ENCODE data around the gene C4B.
"Not testable (repeated sequence)": the region's sequence is repeated elsewhere in the genome, so short reads cannot be mapped to it uniquely, and the experiment has no call there.

C4B gene

DNA sequence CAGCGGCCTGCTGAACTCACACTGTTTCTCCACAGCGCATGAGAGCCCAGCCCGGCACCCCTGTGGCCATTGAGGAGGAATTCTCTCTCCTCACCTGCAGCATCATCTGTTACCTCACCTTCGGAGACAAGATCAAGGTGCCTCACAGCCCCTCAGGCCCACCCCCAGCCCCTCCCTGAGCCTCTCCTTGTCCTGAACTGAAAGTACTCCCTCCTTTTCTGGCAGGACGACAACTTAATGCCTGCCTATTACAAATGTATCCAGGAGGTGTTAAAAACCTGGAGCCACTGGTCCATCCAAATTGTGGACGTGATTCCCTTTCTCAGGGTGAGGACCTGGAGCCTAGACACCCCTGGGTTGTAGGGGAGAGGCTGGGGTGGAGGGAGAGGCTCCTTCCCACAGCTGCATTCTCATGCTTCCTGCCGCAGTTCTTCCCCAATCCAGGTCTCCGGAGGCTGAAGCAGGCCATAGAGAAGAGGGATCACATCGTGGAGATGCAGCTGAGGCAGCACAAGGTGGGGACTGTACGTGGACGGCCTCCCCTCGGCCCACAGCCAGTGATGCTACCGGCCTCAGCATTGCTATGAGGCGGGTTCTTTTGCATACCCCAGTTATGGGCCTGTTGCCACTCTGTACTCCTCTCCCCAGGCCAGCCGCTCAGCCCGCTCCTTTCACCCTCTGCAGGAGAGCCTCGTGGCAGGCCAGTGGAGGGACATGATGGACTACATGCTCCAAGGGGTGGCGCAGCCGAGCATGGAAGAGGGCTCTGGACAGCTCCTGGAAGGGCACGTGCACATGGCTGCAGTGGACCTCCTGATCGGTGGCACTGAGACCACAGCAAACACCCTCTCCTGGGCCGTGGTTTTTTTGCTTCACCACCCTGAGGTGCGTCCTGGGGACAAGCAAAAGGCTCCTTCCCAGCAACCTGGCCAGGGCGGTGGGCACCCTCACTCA is 25.0 kb downstream of the C4B start:
- H3K79me2 ChIP-seq (ENCODE audit: low read length); H3K4me2 ChIP-seq (ENCODE audit: low read depth, low read length): not testable (repeated sequence)

GRCh38 chr6:32040299-32041049 is 25.9 kb downstream of the C4B start:
- not testable (repeated sequence) for H3K4me1 ChIP-seq (ENCODE audit: low read length); H3K27me3 ChIP-seq (replicated peaks; ENCODE audit: insufficient read depth, low read length); H3K4me2 ChIP-seq (ENCODE audit: low read depth, low read length); H3K9me2 ChIP-seq (replicated peaks; ENCODE audit: insufficient read depth, low read length); DNase-seq; H3K79me2 ChIP-seq (ENCODE audit: low read length); H3K9me3 ChIP-seq (replicated peaks; ENCODE audit: insufficient read depth, low read length); H4K20me1 ChIP-seq (ENCODE audit: insufficient read depth, low read length); H3K27ac ChIP-seq (ENCODE audit: low read length); H3F3A ChIP-seq (ENCODE audit: insufficient read depth, low read length); H3K4me3 ChIP-seq (ENCODE audit: low read length); H3K9ac ChIP-seq (ENCODE audit: low read length); H3K36me3 ChIP-seq (replicated peaks; ENCODE audit: insufficient read depth, low read length); H2AFZ ChIP-seq (ENCODE audit: low read length)

More for the DNA sequence above, 25.0 kb downstream of the C4B start:
- not testable (repeated sequence) for H3K4me3 ChIP-seq (ENCODE audit: low read length); H3K9me2 ChIP-seq (replicated peaks; ENCODE audit: insufficient read depth, low read length); H3K4me1 ChIP-seq (ENCODE audit: low read length); H2AFZ ChIP-seq (ENCODE audit: low read length); H3K9me3 ChIP-seq (replicated peaks; ENCODE audit: insufficient read depth, low read length); H3K9ac ChIP-seq (ENCODE audit: low read length); H4K20me1 ChIP-seq (ENCODE audit: insufficient read depth, low read length); DNase-seq; H3K27me3 ChIP-seq (replicated peaks; ENCODE audit: insufficient read depth, low read length); H3K27ac ChIP-seq (ENCODE audit: low read length); H3F3A ChIP-seq (ENCODE audit: insufficient read depth, low read length); H3K36me3 ChIP-seq (replicated peaks; ENCODE audit: insufficient read depth, low read length)

DNA sequence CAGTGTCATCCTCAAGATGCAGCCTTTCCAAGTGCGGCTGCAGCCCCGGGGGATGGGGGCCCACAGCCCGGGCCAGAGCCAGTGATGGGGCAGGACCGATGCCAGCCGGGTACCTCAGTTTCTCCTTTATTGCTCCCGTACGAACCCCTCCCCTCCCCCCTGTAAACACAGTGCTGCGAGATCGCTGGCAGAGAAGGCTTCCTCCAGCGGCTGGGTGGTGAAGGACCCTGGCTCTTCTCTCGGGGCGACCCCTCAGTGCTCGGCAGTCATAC is 26.4 kb downstream of the C4B start:
- not testable (repeated sequence) for H3K9ac ChIP-seq (ENCODE audit: low read length); H3K4me1 ChIP-seq (ENCODE audit: low read length); H3K79me2 ChIP-seq (ENCODE audit: low read length); DNase-seq; H3K9me2 ChIP-seq (replicated peaks; ENCODE audit: insufficient read depth, low read length); H3K9me3 ChIP-seq (replicated peaks; ENCODE audit: insufficient read depth, low read length); H3K4me2 ChIP-seq (ENCODE audit: low read depth, low read length); H3K4me3 ChIP-seq (ENCODE audit: low read length); H3K27ac ChIP-seq (ENCODE audit: low read length); H4K20me1 ChIP-seq (ENCODE audit: insufficient read depth, low read length); H3K36me3 ChIP-seq (replicated peaks; ENCODE audit: insufficient read depth, low read length); H3F3A ChIP-seq (ENCODE audit: insufficient read depth, low read length); H2AFZ ChIP-seq (ENCODE audit: low read length); H3K27me3 ChIP-seq (replicated peaks; ENCODE audit: insufficient read depth, low read length)

DNA sequence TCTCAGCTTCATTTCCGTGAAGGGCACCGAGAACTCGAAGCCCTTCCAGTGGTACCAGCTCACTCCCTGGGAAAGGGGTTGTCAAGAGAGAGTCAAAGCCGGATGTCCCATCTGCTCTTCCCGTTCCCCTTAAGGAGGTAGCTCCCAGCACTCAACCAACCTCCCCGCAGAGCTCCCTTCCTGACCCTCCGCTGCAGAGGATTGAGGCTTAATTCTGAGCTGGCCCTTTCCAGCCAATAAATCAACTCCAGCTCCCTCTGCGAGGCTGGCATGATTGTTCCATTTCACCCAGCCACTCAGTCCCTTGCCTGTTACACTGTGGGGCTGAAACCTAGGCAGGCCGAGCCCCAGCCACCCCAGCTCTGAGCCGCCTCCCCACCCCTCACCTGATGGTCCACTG is 26.8 kb downstream of the C4B start:
- not testable (repeated sequence) for H3K9ac ChIP-seq (ENCODE audit: low read length); H3K27ac ChIP-seq (ENCODE audit: low read length); H3K4me3 ChIP-seq (ENCODE audit: low read length); H3K79me2 ChIP-seq (ENCODE audit: low read length); H3K9me2 ChIP-seq (replicated peaks; ENCODE audit: insufficient read depth, low read length); H3K4me2 ChIP-seq (ENCODE audit: low read depth, low read length); H2AFZ ChIP-seq (ENCODE audit: low read length); H3F3A ChIP-seq (ENCODE audit: insufficient read depth, low read length); H3K4me1 ChIP-seq (ENCODE audit: low read length); H3K9me3 ChIP-seq (replicated peaks; ENCODE audit: insufficient read depth, low read length); H4K20me1 ChIP-seq (ENCODE audit: insufficient read depth, low read length); DNase-seq; H3K36me3 ChIP-seq (replicated peaks; ENCODE audit: insufficient read depth, low read length)
- H3K27me3 ChIP-seq (replicated peaks; ENCODE audit: insufficient read depth, low read length): peaks cover 14% of the 10 kb centered on the region

DNA sequence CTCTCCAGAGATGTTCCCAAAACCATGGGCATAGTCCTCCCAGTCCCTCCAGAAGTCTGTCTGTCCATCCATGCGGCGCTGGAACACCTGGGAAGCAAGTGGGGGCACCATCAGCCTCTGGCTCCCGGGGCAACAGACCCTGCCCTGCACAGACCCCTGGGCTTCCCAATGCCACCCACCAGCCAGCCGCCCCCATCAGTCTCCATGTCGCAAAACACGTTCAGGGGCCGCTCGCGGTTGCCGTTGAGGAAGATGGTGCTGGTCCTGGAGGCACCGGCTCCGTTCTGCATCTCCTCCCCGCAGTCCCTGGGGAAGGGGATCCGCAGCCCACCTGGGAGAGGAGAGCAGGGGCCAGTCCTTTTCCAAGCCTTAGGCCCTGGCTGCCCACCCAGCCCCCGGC is 27.7 kb downstream of the C4B start:
- H4K20me1 ChIP-seq (ENCODE audit: insufficient read depth, low read length); H3K36me3 ChIP-seq (replicated peaks; ENCODE audit: insufficient read depth, low read length); DNase-seq; H3K4me3 ChIP-seq (ENCODE audit: low read length); H3K79me2 ChIP-seq (ENCODE audit: low read length); H3K9me2 ChIP-seq (replicated peaks; ENCODE audit: insufficient read depth, low read length); H3K4me2 ChIP-seq (ENCODE audit: low read depth, low read length); H3K4me1 ChIP-seq (ENCODE audit: low read length); H3F3A ChIP-seq (ENCODE audit: insufficient read depth, low read length); H3K27ac ChIP-seq (ENCODE audit: low read length); H3K9me3 ChIP-seq (replicated peaks; ENCODE audit: insufficient read depth, low read length); H3K9ac ChIP-seq (ENCODE audit: low read length); H2AFZ ChIP-seq (ENCODE audit: low read length): not testable (repeated sequence)
- peaks cover 23% of the 10 kb centered on the region for H3K27me3 ChIP-seq (replicated peaks; ENCODE audit: insufficient read depth, low read length)

GRCh38 chr6:32043589-32044380 is 29.2 kb downstream of the C4B start:
- H3K4me1 ChIP-seq (ENCODE audit: low read length); DNase-seq: not testable (repeated sequence)

GRCh38 chr6:32044916-32045315 is 30.3 kb downstream of the C4B start:
- DNase-seq; H3K27ac ChIP-seq (ENCODE audit: low read length); H2AFZ ChIP-seq (ENCODE audit: low read length); H3F3A ChIP-seq (ENCODE audit: insufficient read depth, low read length); H3K79me2 ChIP-seq (ENCODE audit: low read length); H3K9ac ChIP-seq (ENCODE audit: low read length); H3K36me3 ChIP-seq (replicated peaks; ENCODE audit: insufficient read depth, low read length); H3K4me1 ChIP-seq (ENCODE audit: low read length); H3K4me2 ChIP-seq (ENCODE audit: low read depth, low read length); H3K4me3 ChIP-seq (ENCODE audit: low read length); H3K9me2 ChIP-seq (replicated peaks; ENCODE audit: insufficient read depth, low read length); H3K9me3 ChIP-seq (replicated peaks; ENCODE audit: insufficient read depth, low read length); H4K20me1 ChIP-seq (ENCODE audit: insufficient read depth, low read length): not testable (repeated sequence)
- peaks cover 42% of the 10 kb centered on the region for H3K27me3 ChIP-seq (replicated peaks; ENCODE audit: insufficient read depth, low read length)

More at GRCh38 chr6:32043589-32044380, 29.2 kb downstream of the C4B start:
- H3F3A ChIP-seq (ENCODE audit: insufficient read depth, low read length); H3K36me3 ChIP-seq (replicated peaks; ENCODE audit: insufficient read depth, low read length); H3K4me2 ChIP-seq (ENCODE audit: low read depth, low read length); H3K9me2 ChIP-seq (replicated peaks; ENCODE audit: insufficient read depth, low read length); H3K27ac ChIP-seq (ENCODE audit: low read length); H2AFZ ChIP-seq (ENCODE audit: low read length); H3K4me3 ChIP-seq (ENCODE audit: low read length); H3K79me2 ChIP-seq (ENCODE audit: low read length); H3K9me3 ChIP-seq (replicated peaks; ENCODE audit: insufficient read depth, low read length); H3K9ac ChIP-seq (ENCODE audit: low read length); H4K20me1 ChIP-seq (ENCODE audit: insufficient read depth, low read length): not testable (repeated sequence)
- peaks cover 35% of the 10 kb centered on the region for H3K27me3 ChIP-seq (replicated peaks; ENCODE audit: insufficient read depth, low read length)
